Vein endothelial cell (primary cell): Measurements from ENCODE around the gene CXCL13. TPM values are rescaled to one million over a fixed set of nuclear protein-coding genes. Genes with fewer than 3 reads are reported as not detected.

Experiments
- total RNA-seq: library from RNA; depleted of rRNA; stranded (reverse); fragments of >200 nt; gene quantifications from 2 replicates; pipeline ENCODE4 v1.2.3, GENCODE V29; 2012

Gene CXCL13, protein sequence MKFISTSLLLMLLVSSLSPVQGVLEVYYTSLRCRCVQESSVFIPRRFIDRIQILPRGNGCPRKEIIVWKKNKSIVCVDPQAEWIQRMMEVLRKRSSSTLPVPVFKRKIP
- total RNA-seq = not detected in 2 replicates

DNA sequence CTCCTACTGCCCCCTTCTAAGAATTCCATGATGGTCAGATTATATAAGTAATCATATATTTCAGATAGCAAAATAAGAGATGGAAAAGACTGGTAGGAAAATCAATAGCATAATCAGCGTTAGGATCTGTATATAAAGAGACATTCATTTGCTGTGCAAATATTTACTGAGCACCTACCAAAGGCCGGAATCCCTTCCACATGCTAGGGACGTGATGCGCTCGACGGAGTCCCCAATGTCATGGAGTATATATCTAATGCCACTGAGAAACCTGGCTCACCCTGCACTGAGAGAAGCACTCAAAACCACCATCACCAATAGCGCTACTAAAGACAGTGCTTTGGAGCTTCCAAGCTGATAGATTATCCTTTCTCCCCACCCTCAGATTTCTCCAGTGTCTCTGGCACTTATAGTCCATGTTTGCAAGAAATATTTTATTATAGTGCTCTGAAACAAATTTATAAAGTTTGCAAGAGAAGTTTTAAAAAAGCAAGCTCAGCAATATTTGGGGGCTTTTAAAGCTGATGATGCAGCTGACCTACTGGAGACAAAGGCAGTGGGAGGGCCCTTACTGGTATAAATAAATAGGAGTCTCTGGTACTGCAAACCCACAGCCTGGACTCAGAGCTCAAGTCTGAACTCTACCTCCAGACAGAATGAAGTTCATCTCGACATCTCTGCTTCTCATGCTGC lies at the start of gene CXCL13:
Gene CXCL13 (plus strand): TSS at position 611 of the 693 bp plus-strand sequence. CDS start 46 bp downstream, at position 657.

Other genes starting within 250 kb of the CXCL13 start
- gene CNOT6L, start 213.5 kb downstream of the CXCL13 start, total RNA-seq = 39.8 and 45.8 TPM in 2 replicates